Fibroblast of lung (primary cell): ENCODE measurements around the gene DNAJC3.

Source experiments
- EZH2 ChIP-seq: IDR thresholded peaks from 2 replicates; pipeline ENCODE4 v1.5.1; 2012; ENCODE audit warnings: low read length, control low read depth, mild to moderate bottlenecking; ENCODE audit errors: missing control alignments
- TF ChIP-seq, protein P1 (sequence below), 2 donors: IDR thresholded peaks in 1 of 2; conservative IDR thresholded peaks in 1 of 2; 1 replicate in 1 of 2; 2 replicates in 1 of 2; pipeline ENCODE4 v1.5.1; 2011 to 2012; ENCODE audit warnings: low read length in 2 of 2, control low read depth in 1 of 2, inconsistent platforms in 1 of 2, low read depth in 1 of 2, mild to moderate bottlenecking in 1 of 2

DNA sequence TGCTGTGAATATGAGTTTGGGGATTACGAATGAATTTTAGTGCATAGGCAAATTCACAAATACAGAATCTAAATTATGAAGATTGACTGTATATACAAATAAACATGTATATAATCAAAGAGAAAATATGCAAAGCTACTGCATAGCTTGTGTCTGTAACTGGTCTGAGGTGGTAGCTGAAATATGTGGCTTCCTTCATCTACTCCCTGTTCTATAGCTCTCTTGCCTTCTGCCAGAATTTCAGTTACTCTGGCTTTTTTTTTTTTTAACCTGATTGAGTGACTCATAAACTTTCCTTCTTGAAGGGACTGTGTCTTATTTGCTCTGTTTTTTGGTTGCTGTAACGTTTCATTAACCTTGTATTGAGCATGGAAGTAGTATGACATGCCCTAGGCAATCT, 26.6 kb downstream of the DNAJC3 start:
- TF ChIP-seq, protein P1, sequence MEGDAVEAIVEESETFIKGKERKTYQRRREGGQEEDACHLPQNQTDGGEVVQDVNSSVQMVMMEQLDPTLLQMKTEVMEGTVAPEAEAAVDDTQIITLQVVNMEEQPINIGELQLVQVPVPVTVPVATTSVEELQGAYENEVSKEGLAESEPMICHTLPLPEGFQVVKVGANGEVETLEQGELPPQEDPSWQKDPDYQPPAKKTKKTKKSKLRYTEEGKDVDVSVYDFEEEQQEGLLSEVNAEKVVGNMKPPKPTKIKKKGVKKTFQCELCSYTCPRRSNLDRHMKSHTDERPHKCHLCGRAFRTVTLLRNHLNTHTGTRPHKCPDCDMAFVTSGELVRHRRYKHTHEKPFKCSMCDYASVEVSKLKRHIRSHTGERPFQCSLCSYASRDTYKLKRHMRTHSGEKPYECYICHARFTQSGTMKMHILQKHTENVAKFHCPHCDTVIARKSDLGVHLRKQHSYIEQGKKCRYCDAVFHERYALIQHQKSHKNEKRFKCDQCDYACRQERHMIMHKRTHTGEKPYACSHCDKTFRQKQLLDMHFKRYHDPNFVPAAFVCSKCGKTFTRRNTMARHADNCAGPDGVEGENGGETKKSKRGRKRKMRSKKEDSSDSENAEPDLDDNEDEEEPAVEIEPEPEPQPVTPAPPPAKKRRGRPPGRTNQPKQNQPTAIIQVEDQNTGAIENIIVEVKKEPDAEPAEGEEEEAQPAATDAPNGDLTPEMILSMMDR (conservative IDR thresholded peaks at IDR 0.05 in 1 of 2, IDR thresholded peaks at IDR 0.05 in 1 of 2; ENCODE audit: low read depth in 1 of 2, low read length in 2 of 2), result no peak
- no peak for TF ChIP-seq EZH2
